Stomach (tissue), 9 donors: ENCODE measurements around the gene C15orf61. TPM values are rescaled to one million over a fixed set of nuclear protein-coding genes. Genes with fewer than 3 reads are reported as not detected.

ENCODE experiments used
- DNase-seq, 2 donors: peaks; one replicate each; pipeline versions ENCODE4 v3.0.0 to v3.0.0-alpha.2; 2013 to 2019
- H3K27ac ChIP-seq, 5 donors: fragments of 200-600 bp in 4 of 5; sonication (generic) in 4 of 5; one replicate each; pipeline ENCODE4 v1.5.1; 2013 to 2019; ENCODE audit warnings: mild to moderate bottlenecking in 1 of 5, moderate library complexity in 1 of 5
- H3K27me3 ChIP-seq, 3 donors: fragments of 200-600 bp; sonication (generic); one replicate each; pipeline ENCODE4 v1.5.1; 2017 to 2019; ENCODE audit warnings: mixed run types in 1 of 3
- H3K36me3 ChIP-seq, 4 donors: fragments of 200-600 bp; sonication (generic); 1 replicate in 3 of 4; 2 replicates in 1 of 4; pipeline ENCODE4 v1.5.1; 2016 to 2019
- H3K4me1 ChIP-seq, 4 donors: fragments of 200-600 bp; sonication (generic); one replicate each; pipeline ENCODE4 v1.5.1; 2016 to 2019
- H3K4me3 ChIP-seq, 4 donors: fragments of 200-600 bp; sonication (generic) in 3 of 4; one replicate each; pipeline ENCODE4 v1.5.1; 2016 to 2019; ENCODE audit warnings: mild to moderate bottlenecking in 1 of 4
- H3K9me3 ChIP-seq, 4 donors: fragments of 200-600 bp; sonication (generic); one replicate each; pipeline ENCODE4 v1.5.1; 2016 to 2019
- CTCF ChIP-seq, 7 experiments: fragments of 450-650 bp in 4 of 7; fragments of 200-600 bp in 3 of 7; sonication (generic) in 3 of 7; IDR thresholded peaks; one replicate each; pipeline ENCODE4 v1.5.1; 2016 to 2019; ENCODE audit warnings: antibody characterized with exemption in 7 of 7, control low read depth in 2 of 7, mild to moderate bottlenecking in 1 of 7
- EP300 ChIP-seq: sonication (generic); formaldehyde crosslinking; IDR thresholded peaks from one replicate; pipeline ENCODE4 v1.6.1; 2017; ENCODE audit warnings: antibody characterized with exemption
- POLR2A ChIP-seq, 4 donors: fragments of 450-650 bp; IDR thresholded peaks; one replicate each; pipeline ENCODE4 v1.6.1; 2016; ENCODE audit warnings: antibody characterized with exemption in 4 of 4, control low read depth in 2 of 4, mild to moderate bottlenecking in 1 of 4, moderate library complexity in 1 of 4
- POLR2AphosphoS5 ChIP-seq, 3 donors: sonication (generic); formaldehyde crosslinking; IDR thresholded peaks; one replicate each; pipeline ENCODE4 v1.6.1; 2016; ENCODE audit warnings: antibody characterized with exemption in 3 of 3
- WGBS, 5 donors: extraction: QIAGEN DNeasy Blood & Tissue Kit in 3 of 5; methylation state at CpG; one replicate each; pipeline versions ENCODE4 v1.1.5 to v1.1.7; 2013 to 2018; 5-methylcytosine and 5-hydroxymethylcytosine counted together
- intact Hi-C: fragments of 100-400 bp; cut with DNase I; formaldehyde crosslinking; loops from one replicate; pipeline ENCODE4 v1.15.1; 2023; ENCODE audit warnings: low total_unique reads
- polyA plus RNA-seq, 3 donors: library from polyadenylated mRNA; stranded (reverse); fragments of 200-250 nt; gene quantifications; one replicate each; pipeline ENCODE4 v1.2.3, GENCODE V29; 2013
- total RNA-seq, 5 donors: library from RNA; depleted of rRNA; stranded (reverse); fragments of >200 nt; gene quantifications; one replicate each; pipeline versions ENCODE4 v1.1.0 to v1.2.3, GENCODE V29; 2014 to 2016
- donor health status: healthy with polysubstance abuse.
- donor health status: Bipolar disorder and iron deficiency.
- donor health status: healthy.

The C15orf61 gene
- total and polyA plus RNA-seq, 8 donors: 0.14 to 19.4 (median 2.1) TPM

- Histone ChIP-seq H3K27me3 (no peaks in the 10 kb centered on the region), H3K9me3 (no peaks in the 10 kb centered on the region), H3K36me3 (peaks cover 5 to 54% (median 43%) of the 10 kb centered on the region in 4 donors), H3K4me1 (peaks cover 0 to 3% (median 3%) of the 10 kb centered on the region in 4 donors), H3K27ac (no peak overlapping the region), H3K4me3 (no peak overlapping the region)
- TF ChIP-seq POLR2AphosphoS5 (IDR thresholded peaks at IDR 0.05): no peak
- TF ChIP-seq EP300: no peak
- no peak for TF ChIP-seq POLR2A (IDR thresholded peaks at IDR 0.05)
- no peak for TF ChIP-seq CTCF (IDR thresholded peaks at IDR 0.05)
- 93 to 100% (median 96%) methylated on average over 3 of the region's 3 CpGs for WGBS, 5 donors
- no peak for DNase-seq
- intact Hi-C loops: no loop called here
These were observed 5.8 kb upstream of the C15orf61 start for GRCh38 chr15:67515090-67515489.

- Histone ChIP-seq H3K27me3 (no peaks in the 10 kb centered on the region), H3K4me3 (no peak overlapping the region), H3K9me3 (no peaks in the 10 kb centered on the region), H3K36me3 (peaks cover 5 to 54% (median 43%) of the 10 kb centered on the region in 4 donors), H3K4me1 (peaks cover 0 to 8% (median 8%) of the 10 kb centered on the region in 4 donors), H3K27ac (no peak overlapping the region)
- no peak for TF ChIP-seq EP300
- TF ChIP-seq POLR2AphosphoS5 (IDR thresholded peaks at IDR 0.05): no peak
- TF ChIP-seq POLR2A (IDR thresholded peaks at IDR 0.05): no peak
- no peak for TF ChIP-seq CTCF (IDR thresholded peaks at IDR 0.05)
- DNase-seq: no peak
- intact Hi-C loops: no loop called here
- WGBS, 5 donors: 95 to 100% (median 100%) methylated on average over 2 of the region's 2 CpGs
These were observed 5.4 kb upstream of the C15orf61 start for GRCh38 chr15:67515557-67515956.

DNA sequence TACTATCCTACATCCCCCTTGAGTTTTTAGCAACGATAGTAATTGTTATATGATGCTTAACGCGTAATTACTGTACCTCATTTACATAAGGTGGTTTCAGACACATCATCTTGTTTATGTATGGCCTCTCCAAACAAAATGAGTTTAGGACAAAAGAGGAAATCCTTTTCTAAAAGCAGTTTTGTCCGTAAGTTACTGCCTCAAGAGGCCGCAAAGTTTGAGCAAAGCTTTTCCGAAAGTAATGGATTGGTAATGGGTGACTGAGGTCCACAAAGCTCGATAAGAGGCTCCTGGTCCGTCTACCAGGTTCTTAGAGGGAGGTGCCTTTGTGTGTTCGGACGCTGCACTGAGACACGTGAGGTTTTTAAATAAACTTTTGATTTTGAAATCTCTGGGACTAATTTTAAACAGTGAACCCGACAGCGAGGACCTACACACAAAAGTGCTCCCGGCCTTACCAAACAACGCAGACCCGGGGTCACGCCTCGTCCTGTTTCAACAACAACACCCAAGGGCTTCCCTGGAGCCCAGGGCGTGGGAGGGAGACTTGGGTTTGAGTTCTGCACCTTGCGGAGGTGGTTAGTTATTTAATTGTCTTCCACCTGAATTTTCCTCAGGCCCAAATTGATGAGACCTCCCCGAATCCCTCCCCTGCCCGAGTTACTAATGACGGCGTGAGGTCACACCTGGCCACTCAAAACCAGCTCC lies 456 bp upstream of the C15orf61 start:
- Histone ChIP-seq H3K36me3 (peaks cover 0 to 18% (median 6%) of the 10 kb centered on the region in 4 donors), H3K27ac (peak overlapping the region; percentile 95 to 98 (median 96)), H3K27me3 (no peaks in the 10 kb centered on the region), H3K4me3 (peak overlapping the region; percentile 66 to 84 (median 76)), H3K4me1 (peaks cover 14 to 43% (median 30%) of the 10 kb centered on the region in 4 donors), H3K9me3 (no peaks in the 10 kb centered on the region)
- intact Hi-C loops: no loop called here
- peak in 1 of 3 donors; percentile 20 for TF ChIP-seq POLR2AphosphoS5 (IDR thresholded peaks at IDR 0.05)
- TF ChIP-seq CTCF (IDR thresholded peaks at IDR 0.05): no peak
- TF ChIP-seq EP300: no peak
- DNase-seq: no peak
- WGBS, 5 donors: 10 to 22% (median 11%) methylated on average over 21 to 24 of the region's 24 CpGs

DNA sequence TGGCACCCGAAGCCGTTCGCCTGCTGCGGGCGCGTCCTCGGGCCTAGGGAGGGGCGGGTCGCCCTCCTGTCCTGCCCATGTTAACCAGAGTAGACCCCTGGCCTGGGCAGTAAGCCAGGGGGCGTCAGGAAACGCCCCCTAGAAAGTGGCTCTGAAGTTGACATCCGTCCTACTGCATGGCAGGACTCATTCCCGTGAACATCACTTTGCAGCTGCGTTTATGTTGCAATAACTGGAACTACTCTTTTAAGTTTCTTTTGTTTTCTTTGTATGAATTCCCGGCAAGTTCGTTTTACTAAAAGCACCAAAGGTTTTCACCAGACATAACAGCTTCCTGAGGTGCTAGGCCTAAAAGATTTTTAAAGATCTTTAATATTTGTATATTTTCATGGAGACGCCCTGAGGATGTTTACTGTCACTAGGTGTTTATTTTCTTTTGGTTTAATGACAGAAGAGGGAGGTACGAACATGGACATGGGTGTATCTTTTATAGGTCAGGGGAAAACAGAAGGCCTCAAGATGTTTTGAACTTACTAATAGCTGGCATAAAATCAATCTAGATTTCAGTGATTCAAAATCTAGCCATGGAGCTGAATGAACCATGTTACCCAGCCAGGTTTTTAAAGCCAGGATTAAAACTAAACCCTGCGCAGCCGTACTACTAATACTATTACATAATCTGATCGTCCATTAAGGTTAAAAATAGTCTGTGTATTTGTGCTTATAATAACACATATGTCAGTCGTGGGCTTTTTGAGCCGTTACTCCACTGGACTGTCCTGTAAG lies 1.0 kb downstream of the C15orf61 start:
- Histone ChIP-seq H3K27ac (peak overlapping the region; percentile 95 to 98 (median 96)), H3K4me3 (peak overlapping the region; percentile 66 to 84 (median 76)), H3K27me3 (no peaks in the 10 kb centered on the region), H3K36me3 (peaks cover 0 to 11% (median 7%) of the 10 kb centered on the region in 4 donors), H3K4me1 (peaks cover 14 to 43% (median 30%) of the 10 kb centered on the region in 4 donors), H3K9me3 (no peaks in the 10 kb centered on the region)
- intact Hi-C loops: no loop called here
- 1 to 6% (median 2%) methylated on average over 14 to 23 of the region's 23 CpGs for WGBS, 5 donors
- no peak for TF ChIP-seq EP300
- no peak for TF ChIP-seq POLR2A (IDR thresholded peaks at IDR 0.05)
- TF ChIP-seq CTCF (IDR thresholded peaks at IDR 0.05): no peak
- TF ChIP-seq POLR2AphosphoS5 (IDR thresholded peaks at IDR 0.05): peak in 2 of 3 donors; percentile 34 to 44
- DNase-seq: peak in 1 of 2 donors; percentile 55
